Measurements from ENCODE around the gene AFAP1L1.

The AFAP1L1 gene

GRCh38 chr5:149284501-149284900 is 12.8 kb downstream of the AFAP1L1 start:
- no peak for DNase-seq (ENCODE audit: low read depth in 2 of 2)

- no peak for DNase-seq (ENCODE audit: low read depth in 2 of 2)
These were observed 13.5 kb downstream of the AFAP1L1 start for GRCh38 chr5:149285153-149285552.

GRCh38 chr5:149288436-149288835 is 16.8 kb downstream of the AFAP1L1 start:
- no peak for DNase-seq (ENCODE audit: low read depth in 2 of 2)

GRCh38 chr5:149289301-149289700 is 17.6 kb downstream of the AFAP1L1 start:
- DNase-seq (ENCODE audit: low read depth in 2 of 2) = no peak

GRCh38 chr5:149294872-149295829 is 23.5 kb downstream of the AFAP1L1 start:
- no peak for DNase-seq (ENCODE audit: low read depth in 2 of 2)

- no peak for DNase-seq (ENCODE audit: low read depth in 2 of 2)
These were observed 25.8 kb downstream of the AFAP1L1 start for GRCh38 chr5:149297340-149298025.

- DNase-seq (ENCODE audit: low read depth in 2 of 2) = no peak
These were observed 26.5 kb downstream of the AFAP1L1 start for GRCh38 chr5:149298163-149298562.

GRCh38 chr5:149298842-149299404 is 27.3 kb downstream of the AFAP1L1 start:
- DNase-seq (ENCODE audit: low read depth in 2 of 2) = no peak

GRCh38 chr5:149299451-149300054 is 27.9 kb downstream of the AFAP1L1 start:
- DNase-seq (ENCODE audit: low read depth in 2 of 2) = no peak

GRCh38 chr5:149300441-149300840 is 28.8 kb downstream of the AFAP1L1 start:
- no peak for DNase-seq (ENCODE audit: low read depth in 2 of 2)

GRCh38 chr5:149301049-149301743 is 29.5 kb downstream of the AFAP1L1 start:
- no peak for DNase-seq (ENCODE audit: low read depth in 2 of 2)

- DNase-seq (ENCODE audit: low read depth in 2 of 2) = no peak
These were observed 30.2 kb downstream of the AFAP1L1 start for GRCh38 chr5:149301744-149302380.

GRCh38 chr5:149302641-149303040 is 31.0 kb downstream of the AFAP1L1 start:
- no peak for DNase-seq (ENCODE audit: low read depth in 2 of 2)

- no peak for DNase-seq (ENCODE audit: low read depth in 2 of 2)
These were observed 31.6 kb downstream of the AFAP1L1 start for GRCh38 chr5:149303210-149303609.

- no peak for DNase-seq (ENCODE audit: low read depth in 2 of 2)
These were observed 32.8 kb downstream of the AFAP1L1 start for GRCh38 chr5:149304195-149305078.

GRCh38 chr5:149309354-149309753 is 37.7 kb downstream of the AFAP1L1 start:
- DNase-seq (ENCODE audit: low read depth in 2 of 2) = no peak

- DNase-seq (ENCODE audit: low read depth in 2 of 2) = no peak
These were observed 38.8 kb downstream of the AFAP1L1 start for GRCh38 chr5:149310488-149310887.

GRCh38 chr5:149310947-149311658 is 39.4 kb downstream of the AFAP1L1 start:
- no peak for DNase-seq (ENCODE audit: low read depth in 2 of 2)

- no peak for DNase-seq (ENCODE audit: low read depth in 2 of 2)
These were observed 41.6 kb downstream of the AFAP1L1 start for GRCh38 chr5:149313151-149313841.

Measured in activated CD4-positive, alpha-beta T cell treated with anti-CD3 and anti-CD28 coated beads for 24 hours (primary cell).